Measurements from ENCODE around the gene ZNF564.
A peak's percentile ranks its signal among the peaks of the same experiment; 100 is the strongest.
"Not testable (repeated sequence)": the region's sequence is repeated elsewhere in the genome, so short reads cannot be mapped to it uniquely, and the experiment has no call there.

Gene ZNF564

DNA sequence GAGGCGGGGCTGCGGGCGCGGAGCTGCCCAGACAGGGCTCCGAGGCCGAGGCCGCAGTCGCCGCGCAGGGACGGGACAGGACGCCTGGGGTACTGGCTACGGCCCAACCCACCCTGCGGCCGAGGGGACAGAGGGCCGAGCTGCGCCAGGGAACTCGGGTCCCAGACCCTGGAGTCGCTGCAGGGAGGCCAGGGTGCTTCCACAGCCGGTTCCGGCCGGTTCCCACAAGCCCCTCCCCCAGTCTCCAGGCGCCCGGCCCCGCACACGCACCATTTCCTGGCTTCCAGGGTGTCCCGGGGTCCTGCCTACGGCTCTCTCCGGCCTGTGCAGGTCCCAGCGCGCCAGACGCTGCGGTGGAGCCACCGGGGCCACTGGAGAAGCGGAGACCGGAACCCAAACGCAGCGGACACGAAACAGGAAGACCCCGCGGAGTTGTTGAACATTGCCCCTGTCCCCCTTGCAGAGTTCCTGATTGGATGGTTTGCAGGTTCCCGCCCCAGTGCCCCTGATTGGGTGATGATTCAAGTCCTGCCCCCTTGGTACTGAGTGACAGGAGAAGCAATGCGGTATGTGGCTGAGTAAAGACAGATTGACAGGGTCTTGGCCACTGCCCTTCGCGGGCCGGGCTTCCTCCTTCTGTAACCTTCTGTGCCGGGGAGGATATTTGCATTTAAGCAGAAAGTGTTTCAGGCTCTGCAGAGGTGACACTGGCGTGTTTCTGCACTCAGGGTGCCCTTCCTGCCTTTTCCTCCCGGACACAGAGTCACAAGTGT is at the start of gene ZNF564:
TSS of gene ZNF564 (minus strand) at position 423 of the 773 bp plus-strand sequence. CDS start at position 273, 150 bp downstream.
- peak; percentile 89 for DNase-seq

DNA sequence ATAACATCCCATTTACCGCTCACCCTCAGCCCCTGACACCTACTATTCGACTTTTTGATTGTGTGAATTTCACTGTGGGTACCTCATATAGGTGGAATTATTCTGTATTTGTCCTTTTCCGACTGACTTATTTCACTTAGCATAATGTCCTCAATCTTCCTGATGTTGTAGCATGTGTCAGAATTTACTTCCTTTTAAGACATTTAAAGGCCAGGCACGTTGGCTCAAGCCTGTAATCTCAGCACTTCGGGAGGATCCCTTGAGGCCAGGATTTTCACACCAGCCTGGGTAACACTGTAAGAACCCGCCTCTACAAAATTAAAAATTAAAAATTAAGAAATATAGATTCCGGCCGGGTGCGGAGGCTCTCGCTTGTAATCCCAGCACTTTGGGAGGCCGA is 46.3 kb upstream of the ZNF564 start:
- no peak for ATAC-seq

More for the DNA sequence above, at the start of gene ZNF564:
- ATAC-seq = peak; percentile 100

GRCh38 chr19:12596927-12597548 is 45.8 kb upstream of the ZNF564 start:
- DNase-seq (no peak), ATAC-seq (no peak)

More for the DNA sequence above, 46.3 kb upstream of the ZNF564 start:
- DNase-seq = no peak

DNA sequence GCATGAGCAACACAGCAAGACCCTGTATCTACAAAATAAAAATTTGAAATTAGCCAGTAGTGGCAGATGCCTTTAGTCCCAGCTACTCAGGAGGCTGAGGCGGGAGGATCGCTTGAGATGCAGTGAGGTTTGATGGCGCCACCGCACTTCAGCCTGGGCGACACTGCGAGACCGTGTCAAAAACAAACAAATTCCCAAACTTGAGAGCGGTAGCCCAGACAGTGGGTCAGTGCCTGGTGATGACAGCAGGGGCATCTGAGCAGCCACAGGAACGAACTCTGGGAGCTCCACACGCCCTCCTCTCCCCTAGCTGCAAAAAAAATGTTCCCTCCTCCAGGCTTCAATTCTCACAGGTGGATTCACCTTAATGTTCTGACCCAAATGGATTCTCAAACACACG is 45.2 kb upstream of the ZNF564 start:
- no peak for DNase-seq
- no peak for ATAC-seq

- no peak for DNase-seq
- no peak for ATAC-seq
Observed at GRCh38 chr19:12581100-12581499, 29.8 kb upstream of the ZNF564 start.

GRCh38 chr19:12580180-12580694 is 29.0 kb upstream of the ZNF564 start:
- ATAC-seq (no peak), DNase-seq (no peak)

DNA sequence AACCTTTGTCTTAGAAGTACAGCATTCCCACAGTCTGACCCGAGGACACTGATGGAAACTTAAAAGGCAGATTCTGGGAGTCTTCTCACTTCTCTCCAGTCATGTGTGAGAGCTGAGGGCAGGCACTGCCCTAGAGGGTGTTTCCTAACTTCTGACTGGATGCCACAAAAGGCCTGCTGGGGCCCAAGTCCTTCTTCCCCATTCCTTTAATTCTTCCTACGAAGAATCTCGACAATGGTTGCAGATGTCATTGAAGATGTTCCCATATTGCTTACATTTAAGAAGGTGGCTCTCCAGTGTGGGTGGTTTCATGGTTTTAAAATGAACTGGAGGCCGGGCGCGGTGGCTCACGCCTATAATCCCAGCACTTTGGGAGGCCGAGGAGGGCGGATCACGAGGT is 27.4 kb upstream of the ZNF564 start:
- DNase-seq (no peak), ATAC-seq (no peak)

DNA sequence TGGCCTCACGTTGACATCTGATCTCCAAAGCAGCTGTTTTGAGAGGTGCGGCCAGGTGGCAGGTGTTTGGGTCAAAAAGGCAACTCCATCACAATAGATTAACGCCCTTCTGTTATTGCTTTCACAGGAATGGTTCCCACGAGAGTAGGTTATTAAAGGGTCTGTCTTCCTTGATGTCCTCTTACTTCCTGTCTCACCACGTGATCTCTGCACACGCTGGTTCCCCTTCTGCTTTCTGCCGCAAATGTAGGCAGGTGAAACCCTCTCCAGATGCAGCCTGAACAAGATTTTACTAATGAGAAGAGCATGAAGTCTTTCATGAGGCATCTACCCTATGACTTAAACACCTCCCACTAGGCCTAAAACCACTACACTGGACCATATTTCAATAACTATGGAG is 22.8 kb upstream of the ZNF564 start:
- ATAC-seq (no peak), DNase-seq (no peak)

DNA sequence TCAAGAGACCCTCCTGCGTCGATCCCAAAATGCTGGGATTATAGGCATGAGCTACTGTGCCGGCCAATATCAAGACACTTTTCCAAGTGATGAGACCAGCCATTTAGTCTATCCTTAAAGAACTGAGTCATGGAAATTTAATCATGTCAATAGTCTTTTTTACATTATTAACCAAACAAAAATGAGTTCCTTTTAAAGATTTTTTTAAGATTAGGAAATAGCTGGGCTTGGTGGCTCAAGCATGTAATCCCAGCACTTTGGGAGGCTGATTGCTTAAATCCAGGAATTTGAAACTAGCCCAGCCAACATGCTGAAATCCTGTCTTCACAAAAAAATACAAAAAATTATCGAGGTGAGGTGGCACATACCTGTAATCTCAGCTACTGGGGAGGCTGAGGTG is 16.7 kb upstream of the ZNF564 start:
- ATAC-seq (no peak), DNase-seq (no peak)

GRCh38 chr19:12566380-12566779 is 15.1 kb upstream of the ZNF564 start:
- not testable (repeated sequence) for DNase-seq, ATAC-seq

- ATAC-seq (peak; percentile 94), DNase-seq (peak; percentile 95)
Observed at GRCh38 chr19:12564016-12564664, 12.9 kb upstream of the ZNF564 start.

GRCh38 chr19:12555456-12555930 is 4.2 kb upstream of the ZNF564 start:
- ATAC-seq (no peak), DNase-seq (no peak)

DNA sequence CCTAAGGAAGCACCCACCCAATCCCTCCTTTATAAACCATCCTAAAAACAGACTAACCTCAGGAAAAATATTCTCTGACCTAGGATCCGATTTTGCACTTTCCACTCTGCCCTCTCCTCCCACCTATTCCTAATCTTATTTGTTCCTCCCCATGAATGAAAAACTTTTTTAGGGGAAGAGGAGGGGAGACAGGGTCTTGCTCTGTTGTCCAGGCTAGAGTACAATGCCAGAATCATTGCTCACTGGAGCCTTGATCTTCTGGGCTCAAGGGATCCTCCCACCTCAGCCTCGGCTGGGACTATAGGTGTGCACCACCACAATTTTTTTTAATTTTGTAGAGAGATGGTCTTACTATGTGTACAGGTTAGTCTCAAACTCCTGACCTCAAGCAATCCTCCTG is 4.4 kb downstream of the ZNF564 start:
- no peak for ATAC-seq
- no peak for DNase-seq

- no peak for ATAC-seq
Observed at GRCh38 chr19:12546068-12546467, 5.2 kb downstream of the ZNF564 start.

DNA sequence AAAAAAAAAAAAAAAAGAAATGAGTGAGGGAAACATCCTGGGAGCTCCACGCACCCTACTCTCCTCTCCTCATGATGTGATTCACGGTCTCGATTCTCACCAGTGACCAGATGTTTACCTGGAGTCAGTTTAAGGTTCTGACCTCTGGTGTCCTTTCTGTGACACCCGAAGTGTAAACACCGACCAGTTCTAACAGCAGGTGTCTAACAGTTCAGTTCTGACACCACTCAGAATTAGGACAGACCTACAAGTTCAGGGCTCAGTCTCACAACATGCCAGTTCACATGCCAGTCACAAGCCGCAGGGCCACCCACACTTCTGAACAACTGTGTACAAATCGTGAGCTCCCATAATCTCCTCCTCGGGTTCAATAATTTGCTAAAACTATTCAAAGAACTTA is 6.0 kb downstream of the ZNF564 start:
- DNase-seq (no peak), ATAC-seq (no peak)

More at GRCh38 chr19:12546068-12546467, 5.2 kb downstream of the ZNF564 start:
- DNase-seq = no peak

DNA sequence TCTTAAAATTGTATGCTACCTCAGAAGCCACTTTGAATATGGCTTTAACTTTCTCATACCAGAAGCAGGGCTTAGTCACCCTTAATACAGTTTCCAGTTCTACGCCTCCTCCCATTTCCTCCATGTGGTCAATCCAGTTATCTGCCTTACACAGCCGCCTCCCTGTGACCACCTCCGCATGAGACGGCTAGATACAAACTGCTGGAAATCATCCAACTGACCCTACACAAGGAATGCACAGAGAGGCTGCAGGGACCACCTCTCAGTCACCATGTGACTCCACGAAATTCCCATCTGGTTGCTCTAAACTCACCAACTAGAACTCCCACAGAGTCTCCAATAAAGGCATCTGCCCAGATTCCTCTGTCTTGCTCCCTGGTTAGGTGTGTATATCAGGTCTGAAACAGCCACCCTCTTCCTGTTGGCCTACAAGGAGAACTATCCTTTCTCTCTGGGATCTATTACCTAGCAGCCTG is 6.8 kb downstream of the ZNF564 start:
- DNase-seq = no peak

GRCh38 chr19:12543855-12544254 is 7.4 kb downstream of the ZNF564 start:
- DNase-seq (no peak), ATAC-seq (peak; percentile 65)

More for the DNA sequence above, 6.8 kb downstream of the ZNF564 start:
- peak; percentile 50 for ATAC-seq

DNA sequence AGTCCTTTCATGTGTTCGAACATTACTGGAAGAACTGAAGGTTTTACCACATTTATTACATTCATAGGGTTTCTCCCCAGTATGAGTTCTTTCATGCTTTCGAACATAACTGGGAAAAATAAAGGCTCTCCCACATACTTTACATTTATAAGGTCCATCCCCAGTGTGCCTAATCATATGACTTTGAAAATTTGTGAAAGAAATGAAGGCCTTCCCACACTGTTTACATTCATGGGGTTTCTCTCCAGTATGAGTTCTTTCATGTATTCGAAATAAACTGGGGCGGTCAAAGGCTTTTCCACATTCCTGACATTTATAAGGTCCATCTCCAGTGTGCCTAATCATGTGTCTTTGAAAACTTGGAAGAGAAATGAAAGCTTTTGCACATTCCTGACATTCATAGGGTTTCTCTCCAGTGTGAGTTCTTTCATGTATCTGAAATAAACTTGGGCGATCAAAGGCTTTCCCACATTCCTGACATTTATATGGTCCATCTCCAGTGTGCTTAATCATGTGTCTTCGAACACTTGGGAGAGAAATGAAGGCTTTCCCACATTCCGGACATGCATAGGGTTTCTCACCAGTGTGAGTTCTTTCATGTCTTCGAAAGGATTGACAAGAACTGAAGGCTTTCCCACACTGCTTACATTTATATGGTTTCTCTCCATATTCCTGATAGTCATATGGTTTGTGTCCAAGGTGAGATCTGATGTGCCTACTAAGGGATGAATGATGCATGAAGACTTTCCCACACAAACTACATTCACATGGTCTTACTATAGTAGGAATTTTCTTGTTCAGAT is 24.0 kb downstream of the ZNF564 start:
- ATAC-seq (no peak), DNase-seq (no peak)

DNA sequence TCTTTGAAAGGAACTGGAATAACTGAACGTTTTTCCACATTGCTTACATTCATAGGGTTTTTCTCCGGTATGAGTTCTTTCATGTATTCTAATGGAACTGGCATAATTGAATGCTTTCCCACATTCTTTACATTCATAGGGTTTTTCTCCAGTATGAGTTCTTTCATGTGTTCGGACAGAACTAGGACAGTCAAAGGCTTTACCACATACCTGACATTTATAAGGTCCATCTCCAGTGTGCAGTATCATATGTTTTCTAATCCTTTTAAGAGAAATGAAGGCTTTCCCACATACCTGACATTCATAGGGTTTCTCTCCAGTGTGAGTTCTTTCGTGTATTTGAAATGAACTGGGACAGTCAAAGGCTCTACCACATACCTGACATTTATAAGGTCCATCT is 24.7 kb downstream of the ZNF564 start:
- ATAC-seq (no peak), DNase-seq (no peak)

- no peak for ATAC-seq
Observed at GRCh38 chr19:12521996-12522395, 29.3 kb downstream of the ZNF564 start.

DNA sequence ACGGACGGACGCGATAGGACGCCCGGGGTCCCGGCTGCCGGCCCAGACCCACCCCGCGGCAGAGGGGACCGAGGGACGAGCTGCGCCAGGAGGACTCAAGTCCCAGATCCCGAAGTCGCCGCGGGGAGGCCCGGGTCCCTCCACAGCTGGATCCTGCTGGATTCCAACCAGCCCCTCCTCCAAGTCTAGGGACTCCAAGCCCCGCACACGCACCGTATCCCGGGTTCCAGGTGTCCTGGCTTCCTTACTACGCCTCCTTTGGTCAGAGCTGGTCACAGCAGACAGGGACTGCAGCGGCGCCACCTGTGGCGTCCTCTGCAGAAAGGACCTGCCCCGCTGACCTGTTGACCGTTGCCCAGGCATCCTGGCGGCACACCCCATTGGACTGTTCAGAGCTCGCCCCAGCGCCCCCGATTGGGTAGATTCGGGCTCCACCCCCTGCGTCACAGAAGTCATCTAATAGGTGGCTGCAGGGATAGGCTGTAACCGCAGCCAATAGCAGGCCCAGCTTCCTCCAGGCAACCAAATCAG is 37.7 kb downstream of the ZNF564 start:
- DNase-seq = no peak
- no peak for ATAC-seq

More at GRCh38 chr19:12521996-12522395, 29.3 kb downstream of the ZNF564 start:
- DNase-seq = no peak

Data from stimulated activated naive CD8-positive, alpha-beta T cell treated with anti-CD3 and anti-CD28 coated beads, Interleukin-15, Interleukin-2, amounts not matched to agents 100 U/mL and 50 U/mL, for 24 hours (primary cell).